GM18502 (cell line): ENCODE results near the gene CTBP2.
"Not testable (repeated sequence)": the region's sequence is repeated elsewhere in the genome, so short reads cannot be mapped to it uniquely, and the experiment has no call there.

Experiments used
- ATAC-seq: cut with Tn5 transposase; IDR thresholded peaks from one replicate; pipeline ENCODE4 v1.9.1; 2021; ENCODE audit warnings: mild to moderate bottlenecking; ENCODE audit not compliant: unreplicated experiment, poor library complexity

The CTBP2 gene

GRCh38 chr10:125076121-125076825 is 84.1 kb downstream of the CTBP2 start:
- no peak for ATAC-seq

- no peak for ATAC-seq
These were observed 86.4 kb downstream of the CTBP2 start for GRCh38 chr10:125073996-125074395.

- ATAC-seq = no peak
These were observed 87.6 kb downstream of the CTBP2 start for GRCh38 chr10:125072794-125073193.

GRCh38 chr10:125071008-125071407 is 89.4 kb downstream of the CTBP2 start:
- no peak for ATAC-seq

- no peak for ATAC-seq
These were observed 92.0 kb downstream of the CTBP2 start for GRCh38 chr10:125068406-125068805.

GRCh38 chr10:125067764-125068163 is 92.6 kb downstream of the CTBP2 start:
- ATAC-seq = no peak

- no peak for ATAC-seq
These were observed 93.5 kb downstream of the CTBP2 start for GRCh38 chr10:125066764-125067450.

- ATAC-seq = peak; percentile 90
These were observed 95.5 kb downstream of the CTBP2 start for GRCh38 chr10:125064681-125065492.

- ATAC-seq = no peak
These were observed 97.0 kb downstream of the CTBP2 start for GRCh38 chr10:125063256-125063925.

- no peak for ATAC-seq
These were observed 97.5 kb downstream of the CTBP2 start for GRCh38 chr10:125062914-125063230.

- ATAC-seq = no peak
These were observed 98.0 kb downstream of the CTBP2 start for GRCh38 chr10:125062227-125062913.

- no peak for ATAC-seq
These were observed 98.7 kb downstream of the CTBP2 start for GRCh38 chr10:125061557-125062226.

- no peak for ATAC-seq
These were observed 99.4 kb downstream of the CTBP2 start for GRCh38 chr10:125060826-125061556.

- no peak for ATAC-seq
These were observed 99.9 kb downstream of the CTBP2 start for GRCh38 chr10:125060482-125060825.

- ATAC-seq = no peak
These were observed 100.3 kb downstream of the CTBP2 start for GRCh38 chr10:125060026-125060425.

GRCh38 chr10:125059348-125059747 is 101.0 kb downstream of the CTBP2 start:
- ATAC-seq = not testable (repeated sequence)

GRCh38 chr10:125057158-125058001 is 103.0 kb downstream of the CTBP2 start:
- ATAC-seq = peak; percentile 44
